GM18951 (cell line): ENCODE results near the gene CAT.

Experiments used
- POLR2A ChIP-seq: IDR thresholded peaks from 4 replicates; pipeline ENCODE4 v1.6.1; 2011; ENCODE audit warnings: mild to moderate bottlenecking; ENCODE audit not compliant: insufficient read length, insufficient read depth; ENCODE audit errors: extremely low read depth
- in situ Hi-C: fragments of 300-500 bp; cut with MboI; formaldehyde crosslinking; loops from one replicate; pipeline ENCODE4 v1.12.0; 2022; ENCODE audit warnings: low sequenced_read_pairs, mixed read lengths, inconsistent platforms; ENCODE audit not compliant: unreplicated experiment

The CAT gene

DNA sequence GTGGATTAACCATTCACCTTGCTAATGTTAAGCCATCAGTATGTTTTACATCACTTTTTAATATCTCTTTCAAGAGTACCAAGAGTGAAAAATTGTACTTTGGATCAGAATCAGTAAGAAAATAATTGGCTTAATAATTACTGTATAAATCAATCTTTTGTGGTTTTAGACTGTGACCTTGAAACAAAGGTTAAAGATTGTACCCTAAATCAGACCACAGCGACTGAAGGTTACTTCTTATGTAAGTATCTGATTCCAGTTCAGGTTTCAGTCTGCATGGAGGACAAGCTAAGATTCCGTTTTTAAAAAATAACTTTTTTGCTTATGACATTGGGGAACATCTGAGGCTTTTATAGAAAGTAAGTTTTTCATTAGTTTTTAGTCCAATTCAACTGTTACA is 18.9 kb downstream of the CAT start:
- in situ Hi-C loops: no loop called here
- TF ChIP-seq POLR2A: no peak

DNA sequence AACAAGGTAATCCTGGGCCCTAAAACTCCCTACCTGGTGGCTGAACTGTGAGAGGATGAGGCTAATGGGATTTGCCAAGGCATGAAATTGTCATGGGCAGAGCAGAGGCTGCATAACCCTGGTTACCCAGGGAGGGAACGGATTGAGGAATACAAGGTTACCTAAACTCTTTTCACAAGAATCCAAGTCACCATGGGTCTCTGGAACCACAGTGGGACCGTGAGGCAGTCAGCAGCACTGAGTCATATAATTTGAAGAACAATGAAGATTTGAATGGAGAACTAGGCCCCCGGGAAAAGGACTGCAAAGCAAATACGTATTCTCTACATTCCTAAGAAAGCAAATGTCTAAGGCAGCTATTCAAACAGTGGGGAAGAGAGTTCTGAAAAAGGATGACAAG is 19.8 kb downstream of the CAT start:
- in situ Hi-C loops: no loop called here
- TF ChIP-seq POLR2A: no peak

DNA sequence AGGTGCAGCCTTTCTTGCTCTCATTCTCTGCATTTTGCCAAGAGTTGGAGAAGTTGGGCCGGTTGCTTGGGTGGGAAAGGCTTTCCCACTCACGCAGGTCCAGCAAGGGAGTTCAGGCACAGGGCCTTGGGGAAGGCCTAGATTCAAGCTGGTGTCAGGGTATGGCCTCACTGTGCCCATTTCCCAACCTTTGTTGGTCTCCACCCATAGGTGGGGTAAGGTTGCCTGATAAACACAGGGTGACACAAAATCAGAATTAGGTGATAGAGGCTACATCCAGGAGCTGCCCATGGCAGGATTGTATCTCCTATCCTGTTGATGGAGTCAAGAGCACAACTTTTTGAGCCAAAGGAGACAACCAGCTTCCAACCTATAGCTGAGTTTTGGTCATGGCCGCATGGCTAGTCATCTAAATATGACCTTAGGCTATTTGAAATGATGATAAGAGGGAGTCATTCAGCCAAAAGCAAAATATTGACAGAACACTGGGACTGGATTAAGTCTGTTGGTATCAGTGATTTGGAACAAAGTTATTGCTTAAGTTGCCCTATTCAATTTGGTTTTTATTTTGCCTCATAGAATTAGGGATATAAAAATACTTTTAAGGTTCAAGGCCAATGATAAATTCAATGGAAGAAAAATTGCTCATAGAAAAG is 20.9 kb downstream of the CAT start:
- TF ChIP-seq POLR2A: no peak
- in situ Hi-C loops: no loop called here

DNA sequence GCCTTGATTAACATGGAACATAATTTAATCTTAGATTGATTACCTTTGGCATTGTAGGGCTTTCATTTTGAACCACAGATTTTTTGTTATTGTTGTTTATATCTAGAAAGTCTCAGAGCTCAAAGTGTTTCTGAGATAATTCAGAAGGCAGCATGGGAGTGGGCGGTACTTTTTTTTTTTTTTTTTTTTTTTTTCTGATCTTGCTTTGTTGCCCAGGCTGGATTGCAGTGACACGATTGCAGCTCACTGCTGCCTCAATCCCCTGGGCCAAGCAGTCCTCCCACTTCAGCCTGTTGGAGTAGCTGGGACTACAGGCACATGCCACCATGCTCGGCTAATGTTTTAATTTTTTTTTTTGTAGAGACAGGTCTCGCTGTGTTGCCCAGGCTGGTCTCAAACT is 21.5 kb downstream of the CAT start:
- no peak for TF ChIP-seq POLR2A
- in situ Hi-C loops: no loop called here

DNA sequence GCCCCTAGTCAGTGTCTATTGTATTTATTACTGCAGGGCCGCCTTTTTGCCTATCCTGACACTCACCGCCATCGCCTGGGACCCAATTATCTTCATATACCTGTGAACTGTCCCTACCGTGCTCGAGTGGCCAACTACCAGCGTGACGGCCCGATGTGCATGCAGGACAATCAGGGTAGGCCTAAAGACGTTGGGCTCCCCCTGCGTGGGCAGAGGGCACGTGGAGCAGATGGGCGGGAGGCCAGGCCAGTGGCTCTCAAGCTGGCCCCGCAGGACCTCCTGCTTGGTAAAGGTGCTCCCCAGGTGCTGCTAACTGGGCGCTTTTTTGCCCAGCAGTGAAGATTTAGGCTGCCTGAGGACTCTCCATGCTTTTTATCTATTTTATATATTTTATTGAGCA is 22.5 kb downstream of the CAT start:
- in situ Hi-C loops: no loop called here
- no peak for TF ChIP-seq POLR2A

DNA sequence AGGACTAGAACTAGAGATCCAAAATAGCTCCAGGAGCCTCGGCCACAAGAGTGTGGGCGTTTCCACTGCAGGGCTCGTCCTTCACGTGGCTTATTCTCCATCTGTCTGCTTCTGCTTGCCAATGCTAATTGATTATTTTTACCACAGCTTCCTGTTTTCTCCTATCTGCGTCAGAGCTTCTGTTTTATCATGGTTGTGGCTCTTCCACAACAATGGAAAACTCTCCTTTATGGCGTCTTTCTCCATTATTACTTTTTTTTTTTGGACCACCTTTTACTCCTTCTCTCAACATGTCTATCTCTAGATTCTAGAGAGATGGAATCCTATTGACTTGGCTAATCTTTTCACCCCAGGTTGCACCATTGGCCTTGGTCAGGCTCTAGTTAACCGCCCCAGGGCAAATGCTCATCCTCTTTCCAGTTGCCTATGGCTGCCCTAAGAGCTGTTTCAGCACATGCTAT is 25.9 kb downstream of the CAT start:
- no peak for TF ChIP-seq POLR2A
- in situ Hi-C loops: no loop called here

DNA sequence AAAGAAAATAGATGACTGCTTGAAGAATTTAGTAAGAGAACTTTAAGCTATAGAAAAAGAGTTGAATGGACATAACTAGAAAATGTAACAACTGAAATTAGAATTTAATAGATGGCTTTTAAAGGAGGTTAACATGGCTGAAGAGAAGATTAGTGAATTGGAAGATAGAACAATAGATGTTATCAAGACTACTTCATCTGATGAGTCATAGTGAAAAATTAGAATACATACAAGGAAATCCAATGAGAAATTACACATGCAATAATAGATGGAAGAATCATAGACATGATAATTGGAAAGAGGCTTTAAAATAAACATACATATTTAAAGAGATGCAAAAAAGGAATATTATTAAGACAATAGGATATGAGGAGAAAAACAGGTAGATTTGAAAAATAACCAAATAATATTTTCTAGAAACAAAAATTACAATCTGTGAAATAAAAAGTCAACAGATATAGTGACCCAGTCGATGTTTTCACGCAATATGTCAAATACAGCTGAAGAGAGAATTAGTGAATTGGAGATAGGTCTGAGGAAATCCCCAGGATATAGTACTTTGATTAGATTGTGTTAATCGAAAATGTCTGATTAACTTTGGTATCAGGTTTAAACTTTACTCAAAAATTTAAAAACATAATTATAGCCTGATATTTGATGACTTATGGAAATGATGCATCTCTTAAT is 28.2 kb downstream of the CAT start:
- in situ Hi-C loops: no loop called here

DNA sequence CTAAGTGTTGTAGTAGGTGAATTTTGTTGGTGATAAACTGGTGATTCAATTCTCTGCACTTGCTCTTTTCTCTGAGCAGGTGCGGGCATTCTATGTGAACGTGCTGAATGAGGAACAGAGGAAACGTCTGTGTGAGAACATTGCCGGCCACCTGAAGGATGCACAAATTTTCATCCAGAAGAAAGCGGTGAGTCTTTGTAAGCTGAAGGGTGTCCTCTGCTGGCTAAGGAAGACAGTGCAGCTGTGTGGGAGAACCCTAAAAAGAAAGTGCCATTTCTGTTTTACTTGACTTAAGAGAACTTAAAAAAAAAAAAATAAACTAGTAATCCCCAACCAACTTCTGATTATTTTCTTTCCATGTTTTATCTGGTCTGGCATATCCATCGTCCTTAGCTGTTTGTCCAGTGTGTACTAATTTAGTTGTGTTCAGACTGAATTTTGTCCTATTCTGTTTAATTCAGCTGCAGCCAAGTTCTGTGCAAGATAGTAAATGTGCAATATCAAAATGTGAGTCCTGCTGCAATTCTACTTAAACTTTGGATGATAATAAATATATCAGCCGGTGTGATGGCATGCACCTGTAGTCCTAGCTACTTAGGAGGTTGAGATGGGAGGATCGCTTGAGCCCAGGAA is 29.6 kb downstream of the CAT start:
- in situ Hi-C loops: no loop called here
- no peak for TF ChIP-seq POLR2A

More for the DNA sequence above, 28.2 kb downstream of the CAT start:
- no peak for TF ChIP-seq POLR2A

DNA sequence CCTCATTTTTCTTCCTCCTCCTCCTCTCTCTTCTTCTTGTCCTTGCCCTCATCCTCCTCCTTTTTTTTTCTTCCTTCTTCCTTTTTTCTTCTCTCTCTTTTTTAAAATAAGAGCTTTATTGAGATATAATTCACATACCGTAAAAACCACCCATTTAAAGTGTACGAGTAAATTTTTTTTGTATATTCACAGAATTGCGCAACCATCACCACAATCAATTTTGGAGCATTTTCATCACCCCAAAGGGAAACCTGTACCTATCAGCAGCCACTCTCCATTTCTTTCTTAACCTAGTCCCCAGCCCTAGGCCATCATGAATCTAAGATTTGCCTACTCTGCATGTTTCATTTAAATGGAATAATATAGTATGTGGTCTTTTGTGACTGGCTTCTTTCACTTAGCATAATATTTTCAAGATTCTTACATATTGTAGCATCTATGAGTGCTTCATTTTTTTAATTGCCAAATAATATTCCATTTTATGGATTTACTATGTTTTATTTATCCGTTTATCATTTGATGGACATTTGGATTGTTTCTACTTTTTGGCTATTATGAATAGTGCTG is 35.0 kb downstream of the CAT start:
- in situ Hi-C loops: no loop called here

DNA sequence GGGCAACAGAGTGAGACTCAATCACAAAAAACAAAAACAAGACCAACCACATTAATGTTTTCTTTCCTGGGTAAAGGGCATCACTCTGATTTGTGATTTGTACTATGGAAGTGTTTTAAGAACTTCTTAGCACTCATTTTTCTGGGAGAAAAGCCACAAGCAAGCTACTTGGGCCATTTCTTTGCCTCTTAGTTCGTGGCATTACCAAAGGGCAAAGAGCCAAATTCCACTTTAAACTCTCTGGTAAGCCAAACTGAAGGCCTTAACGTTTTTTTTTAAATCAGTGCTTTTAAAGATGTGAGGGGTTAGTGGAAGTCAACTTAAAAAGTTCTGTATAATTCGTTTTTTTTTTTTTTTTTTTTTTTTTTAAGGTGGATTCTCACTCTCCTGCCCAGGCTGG is 36.9 kb downstream of the CAT start:
- in situ Hi-C loops: loop anchor here (25.0 kb wide), 2 partner anchors 313 to 613 kb away; no protein-coding TSS in a partner anchor
- no peak for TF ChIP-seq POLR2A

More for the DNA sequence above, 35.0 kb downstream of the CAT start:
- TF ChIP-seq POLR2A: no peak

DNA sequence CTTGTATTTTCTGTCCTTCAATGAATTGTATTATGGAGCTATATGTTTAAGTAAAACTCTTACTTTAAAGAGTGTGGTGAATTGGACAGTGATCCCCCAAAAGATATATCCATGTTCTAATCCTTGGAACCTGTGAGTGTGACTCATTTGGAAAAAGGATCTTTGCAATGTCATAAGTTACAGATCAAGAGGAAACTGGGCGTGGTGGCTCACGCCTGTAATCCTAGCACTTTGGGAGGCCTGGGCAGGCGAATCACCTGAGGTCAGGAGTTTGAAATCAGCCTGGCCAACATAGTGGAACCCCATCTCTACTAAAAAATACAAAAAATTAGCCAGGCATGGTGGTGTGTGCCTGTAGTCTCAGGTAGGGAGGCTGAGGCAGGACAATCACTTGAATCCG is 38.1 kb downstream of the CAT start:
- in situ Hi-C loops: loop anchor here (25.0 kb wide), 2 partner anchors 315 to 615 kb away; no protein-coding TSS in a partner anchor
- TF ChIP-seq POLR2A: no peak

DNA sequence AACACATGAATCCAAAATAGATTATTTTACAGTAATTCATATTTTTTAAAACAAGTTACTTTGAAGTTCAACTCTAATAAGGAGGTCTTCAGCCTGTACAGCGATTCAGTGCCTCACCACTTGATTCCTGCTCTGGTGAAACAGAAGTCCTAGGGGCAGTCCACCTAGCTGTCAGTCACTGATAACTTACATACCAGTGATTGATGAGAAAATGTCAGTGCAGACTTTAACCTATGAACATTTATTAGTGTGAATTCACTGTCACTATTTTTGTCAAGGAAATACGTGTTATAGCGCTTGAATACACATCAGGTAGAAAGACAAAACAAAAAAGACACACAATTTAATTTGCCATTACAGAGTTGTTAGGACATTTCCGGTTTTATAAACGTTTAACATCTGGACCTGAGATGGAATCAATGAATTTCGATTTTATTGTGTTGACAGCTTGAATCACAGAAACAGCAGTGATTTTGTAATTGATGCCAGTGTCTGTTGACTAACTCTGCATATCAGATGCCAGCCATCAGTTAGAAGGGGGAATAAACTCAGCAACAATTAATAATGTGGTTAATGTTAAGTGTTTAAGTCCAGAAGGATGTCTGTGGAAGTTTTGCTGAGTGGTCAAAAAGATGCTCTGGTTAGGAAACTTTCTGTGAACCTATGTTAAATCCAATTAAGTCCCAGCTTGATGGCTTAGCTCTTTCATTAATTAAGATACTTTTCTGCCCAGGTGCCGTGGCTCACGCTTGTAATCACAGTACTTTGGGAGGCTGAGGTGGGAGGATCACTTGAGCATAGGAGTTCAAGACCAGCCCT is 40.3 kb downstream of the CAT start:
- in situ Hi-C loops: loop anchor here (25.0 kb wide), 2 partner anchors 317 to 617 kb away; no protein-coding TSS in a partner anchor
- TF ChIP-seq POLR2A: no peak

DNA sequence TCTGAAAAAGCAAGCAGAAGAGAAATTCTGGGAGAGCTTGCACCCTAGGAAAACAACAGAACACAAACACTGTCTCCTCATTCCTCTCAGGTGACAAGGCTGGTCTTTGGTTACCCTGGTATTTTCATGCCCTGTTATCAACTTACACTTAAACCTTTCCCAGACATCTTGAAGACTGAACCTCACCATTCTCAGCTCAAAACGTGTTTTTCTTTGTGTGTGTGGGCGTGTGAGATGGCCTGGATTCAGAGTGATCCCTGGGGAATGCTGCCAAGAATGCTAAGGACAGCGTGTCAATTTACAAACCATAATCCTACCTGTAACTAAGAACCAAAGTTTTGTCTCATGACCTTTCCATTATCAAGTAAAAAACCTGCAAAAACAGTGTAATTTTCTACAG is 41.6 kb downstream of the CAT start:
- no peak for TF ChIP-seq POLR2A
- in situ Hi-C loops: loop anchor here (25.0 kb wide), 2 partner anchors 318 to 618 kb away; no protein-coding TSS in a partner anchor

DNA sequence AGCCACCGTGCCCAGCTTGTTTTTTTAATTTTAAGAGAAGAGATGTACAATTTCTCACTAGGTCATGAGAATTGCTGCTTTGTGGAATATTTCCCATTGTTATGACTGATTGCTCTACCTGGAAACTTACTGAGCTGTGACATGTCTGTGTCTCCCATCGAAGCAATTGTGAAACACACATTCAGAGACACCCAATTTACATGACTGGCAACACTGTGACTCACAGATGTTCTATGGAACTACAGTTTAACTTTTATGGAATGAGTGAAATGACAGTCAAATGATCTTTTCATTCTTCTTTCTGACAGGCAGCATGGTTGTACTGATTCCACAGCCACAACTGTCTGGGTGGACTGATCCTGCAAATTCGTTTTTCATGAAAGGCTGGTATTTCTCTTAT is 42.6 kb downstream of the CAT start:
- in situ Hi-C loops: loop anchor here (25.0 kb wide), 2 partner anchors 319 to 619 kb away; no protein-coding TSS in a partner anchor
- TF ChIP-seq POLR2A: no peak
